ENCODE data around the gene ANKRD6.

ANKRD6 gene

DNA sequence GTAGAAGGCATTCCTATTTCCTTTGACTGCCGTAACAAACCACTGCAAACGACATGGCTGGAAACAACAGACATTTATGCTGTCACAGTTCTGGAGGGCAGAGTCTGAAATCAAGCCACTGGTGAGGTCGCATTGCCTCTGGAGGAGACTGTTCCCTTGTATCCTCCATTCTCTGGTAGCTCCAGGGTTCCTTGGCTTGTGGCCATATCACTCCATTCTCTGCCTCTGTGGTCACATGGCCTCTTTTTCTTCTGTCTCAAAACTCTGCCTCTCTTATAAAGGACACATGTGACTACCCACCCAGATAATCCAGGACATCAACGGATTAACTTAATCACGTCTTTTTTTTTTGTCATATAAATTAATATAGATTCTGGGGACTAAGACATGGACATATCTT, 121.2 kb downstream of the ANKRD6 start:
- TF ChIP-seq, protein P1, sequence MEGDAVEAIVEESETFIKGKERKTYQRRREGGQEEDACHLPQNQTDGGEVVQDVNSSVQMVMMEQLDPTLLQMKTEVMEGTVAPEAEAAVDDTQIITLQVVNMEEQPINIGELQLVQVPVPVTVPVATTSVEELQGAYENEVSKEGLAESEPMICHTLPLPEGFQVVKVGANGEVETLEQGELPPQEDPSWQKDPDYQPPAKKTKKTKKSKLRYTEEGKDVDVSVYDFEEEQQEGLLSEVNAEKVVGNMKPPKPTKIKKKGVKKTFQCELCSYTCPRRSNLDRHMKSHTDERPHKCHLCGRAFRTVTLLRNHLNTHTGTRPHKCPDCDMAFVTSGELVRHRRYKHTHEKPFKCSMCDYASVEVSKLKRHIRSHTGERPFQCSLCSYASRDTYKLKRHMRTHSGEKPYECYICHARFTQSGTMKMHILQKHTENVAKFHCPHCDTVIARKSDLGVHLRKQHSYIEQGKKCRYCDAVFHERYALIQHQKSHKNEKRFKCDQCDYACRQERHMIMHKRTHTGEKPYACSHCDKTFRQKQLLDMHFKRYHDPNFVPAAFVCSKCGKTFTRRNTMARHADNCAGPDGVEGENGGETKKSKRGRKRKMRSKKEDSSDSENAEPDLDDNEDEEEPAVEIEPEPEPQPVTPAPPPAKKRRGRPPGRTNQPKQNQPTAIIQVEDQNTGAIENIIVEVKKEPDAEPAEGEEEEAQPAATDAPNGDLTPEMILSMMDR (conservative IDR thresholded peaks at IDR 0.05; ENCODE audit: low read depth, low read length): no peak
- H3K4me3 ChIP-seq (ENCODE audit: low read length): no peak overlapping the region
- DNase-seq (ENCODE audit: low read depth): no peak

DNA sequence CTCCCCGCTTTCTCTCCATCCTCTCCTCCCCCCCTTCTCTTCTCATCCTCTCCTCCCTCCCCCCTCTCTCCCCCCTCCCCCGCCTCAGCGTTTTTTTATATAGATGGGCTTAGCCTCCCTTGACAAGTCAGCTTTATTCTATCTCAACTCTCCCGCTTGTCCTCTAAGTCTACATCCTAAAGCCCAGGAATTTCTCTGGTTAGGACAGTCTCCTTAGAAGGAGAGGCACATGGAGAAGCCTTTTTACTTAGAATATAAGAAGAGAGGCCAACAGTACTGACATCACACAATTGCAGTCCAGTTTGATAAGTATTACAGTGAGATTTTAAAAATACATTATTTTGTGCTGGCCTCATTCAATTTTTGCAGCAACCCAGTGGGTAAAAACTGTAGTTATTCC, 122.1 kb downstream of the ANKRD6 start:
- no peak for DNase-seq (ENCODE audit: low read depth)
- no peak overlapping the region for H3K4me3 ChIP-seq (ENCODE audit: low read length)
- TF ChIP-seq, protein P1 (conservative IDR thresholded peaks at IDR 0.05; ENCODE audit: low read depth, low read length): no peak

DNA sequence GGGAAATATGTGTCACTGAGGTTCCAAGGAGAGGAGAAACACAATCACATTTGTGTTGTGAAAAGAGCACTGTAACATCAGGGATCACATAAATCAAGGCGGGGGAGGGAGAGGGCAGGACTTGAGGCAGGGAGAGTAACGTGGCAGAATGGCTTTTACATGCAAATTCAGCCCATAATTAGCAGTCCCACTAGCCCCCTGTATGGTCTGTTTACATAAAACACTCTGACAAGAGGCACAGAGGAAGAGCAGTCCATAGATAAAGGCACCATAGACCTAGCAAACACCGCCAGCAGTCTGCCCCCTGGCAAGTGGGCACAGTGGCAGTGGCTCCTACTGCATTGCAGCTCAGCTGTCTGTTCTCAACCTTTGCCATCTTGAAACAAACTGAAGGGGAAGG, 122.9 kb downstream of the ANKRD6 start:
- TF ChIP-seq, protein P1 (conservative IDR thresholded peaks at IDR 0.05; ENCODE audit: low read depth, low read length): no peak
- DNase-seq (ENCODE audit: low read depth): no peak
- H3K4me3 ChIP-seq (ENCODE audit: low read length): no peak overlapping the region

DNA sequence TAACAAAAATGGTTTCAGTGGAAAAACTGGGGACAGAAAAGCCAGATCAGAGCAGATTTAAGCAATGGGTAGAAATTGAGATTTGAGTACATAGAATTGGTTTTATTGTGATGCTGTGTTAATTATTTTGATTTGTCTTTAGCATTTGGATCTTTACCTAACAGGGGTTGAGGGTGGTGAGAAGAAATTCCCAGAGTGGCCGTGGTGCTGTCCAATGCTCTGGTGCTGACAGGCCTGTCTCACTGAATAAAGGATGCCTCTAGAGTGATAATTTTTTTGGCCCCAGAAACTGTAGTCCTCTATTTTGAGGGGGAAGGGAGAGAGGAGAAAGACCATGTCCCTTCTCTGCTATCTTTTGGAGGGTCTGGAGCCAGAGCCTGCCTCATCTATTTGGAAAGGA, 126.5 kb downstream of the ANKRD6 start:
- no peak for DNase-seq (ENCODE audit: low read depth)
- TF ChIP-seq, protein P1 (conservative IDR thresholded peaks at IDR 0.05; ENCODE audit: low read depth, low read length): no peak
- no peak overlapping the region for H3K4me3 ChIP-seq (ENCODE audit: low read length)

DNA sequence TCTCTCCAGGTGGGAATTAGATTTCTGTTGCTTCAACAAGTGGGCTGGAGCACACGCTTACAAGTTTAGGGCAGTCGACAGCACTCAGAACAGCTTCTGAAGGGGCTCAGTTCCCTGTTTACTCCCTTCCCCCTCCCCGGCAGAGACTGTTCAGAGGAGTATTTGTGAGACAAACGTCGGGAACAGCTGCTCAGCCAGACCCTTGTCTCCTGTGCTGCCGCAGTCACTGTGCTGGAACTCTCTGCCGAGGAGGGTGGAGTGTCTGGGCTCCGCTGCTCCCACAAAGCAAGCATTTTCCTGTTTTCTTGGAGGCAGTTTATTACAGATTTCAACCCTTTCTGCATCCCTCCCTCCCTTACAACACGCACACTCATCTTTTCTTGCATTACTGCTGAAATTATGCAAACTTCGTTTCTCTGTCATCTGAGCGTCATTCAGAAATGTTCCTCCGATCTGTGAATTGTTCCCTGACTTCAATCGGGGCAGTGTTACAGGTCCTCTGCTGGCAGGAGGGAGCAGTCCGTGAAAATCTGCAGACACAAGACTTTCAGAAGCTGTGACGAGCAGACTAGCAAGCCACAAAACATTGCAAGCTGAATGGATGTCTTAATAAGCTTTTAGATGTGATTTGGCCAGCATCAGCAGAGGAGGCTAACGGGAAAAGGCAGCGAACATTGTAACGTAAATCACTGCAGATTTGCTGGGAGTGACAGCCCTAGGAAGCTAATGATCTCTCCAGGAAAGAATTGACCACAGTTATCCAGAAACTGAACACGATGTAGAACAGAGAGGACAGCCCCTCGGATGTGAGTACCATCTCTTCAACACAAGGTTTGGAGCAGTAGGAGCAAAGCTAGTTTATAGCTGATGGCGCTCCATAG, 129.4 kb downstream of the ANKRD6 start:
- H3K4me3 ChIP-seq (ENCODE audit: low read length): peak overlapping the region; percentile 25
- DNase-seq (ENCODE audit: low read depth): no peak
- TF ChIP-seq, protein P1 (conservative IDR thresholded peaks at IDR 0.05; ENCODE audit: low read depth, low read length): no peak

DNA sequence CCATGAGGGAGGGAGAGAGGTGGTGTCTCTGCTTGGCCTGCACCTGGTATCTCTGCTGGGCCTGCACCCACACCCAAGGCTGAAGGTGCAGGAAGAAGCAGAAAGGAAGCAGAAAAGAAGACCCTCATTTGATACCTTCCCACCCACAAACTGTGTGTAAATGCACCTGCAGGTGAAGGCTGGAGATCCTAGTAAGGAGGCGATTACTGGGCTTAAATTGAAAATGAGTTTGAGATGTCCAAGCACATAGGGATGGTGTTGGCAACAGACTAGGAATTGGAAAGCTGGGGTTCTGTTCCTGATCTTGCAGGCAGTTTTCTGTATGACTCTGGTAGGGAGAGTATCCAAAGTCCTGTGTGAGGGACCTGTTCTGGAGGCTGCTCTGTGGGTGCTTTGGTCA, 130.9 kb downstream of the ANKRD6 start:
- H3K4me3 ChIP-seq (ENCODE audit: low read length): no peak overlapping the region
- TF ChIP-seq, protein P1 (conservative IDR thresholded peaks at IDR 0.05; ENCODE audit: low read depth, low read length): no peak
- no peak for DNase-seq (ENCODE audit: low read depth)

Measured in retinal pigment epithelial cell (primary cell).